Skeletal muscle tissue (tissue), 4 donors: ENCODE measurements around the gene DNAL4. TPM values are rescaled to one million over a fixed set of nuclear protein-coding genes. Genes with fewer than 3 reads are reported as not detected.

Source experiments
- H3K27ac ChIP-seq: one replicate; pipeline ENCODE4 v1.7.0; 2013; ENCODE audit warnings: mild to moderate bottlenecking, low read depth, low read length, inconsistent platforms
- H3K27me3 ChIP-seq, 3 donors: one replicate each; pipeline ENCODE4 v1.7.0; 2013; ENCODE audit warnings: low read length in 3 of 3; ENCODE audit not compliant: control insufficient read depth in 3 of 3, insufficient read depth in 3 of 3
- H3K36me3 ChIP-seq, 3 donors: one replicate each; pipeline ENCODE4 v1.7.0; 2013; ENCODE audit warnings: low read length in 3 of 3; ENCODE audit not compliant: control insufficient read depth in 3 of 3, insufficient read depth in 3 of 3
- H3K4me1 ChIP-seq, 3 donors: one replicate each; pipeline ENCODE4 v1.7.0; 2013; ENCODE audit warnings: low read length in 3 of 3, mild to moderate bottlenecking in 3 of 3; ENCODE audit not compliant: control insufficient read depth in 3 of 3, insufficient read depth in 3 of 3
- H3K4me3 ChIP-seq, 3 donors: one replicate each; pipeline ENCODE4 v1.7.0; 2013; ENCODE audit warnings: low read length in 3 of 3
- H3K9ac ChIP-seq, 3 donors: one replicate each; pipeline ENCODE4 v1.7.0; 2013; ENCODE audit warnings: low read length in 3 of 3, mild to moderate bottlenecking in 3 of 3, moderate library complexity in 2 of 3, low read depth in 1 of 3
- H3K9me3 ChIP-seq, 3 donors: one replicate each; pipeline ENCODE4 v1.7.0; 2013; ENCODE audit warnings: low read length in 3 of 3; ENCODE audit not compliant: control insufficient read depth in 3 of 3
- total RNA-seq: library from RNA; depleted of rRNA; stranded (reverse); fragments of >200 nt; gene quantifications from one replicate; pipeline ENCODE4 v1.2.3, GENCODE V29; 2014
- donor health status: Osteomylitis.

DNAL4 gene, protein sequence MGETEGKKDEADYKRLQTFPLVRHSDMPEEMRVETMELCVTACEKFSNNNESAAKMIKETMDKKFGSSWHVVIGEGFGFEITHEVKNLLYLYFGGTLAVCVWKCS
- 12.0 TPM for total RNA-seq

DNA sequence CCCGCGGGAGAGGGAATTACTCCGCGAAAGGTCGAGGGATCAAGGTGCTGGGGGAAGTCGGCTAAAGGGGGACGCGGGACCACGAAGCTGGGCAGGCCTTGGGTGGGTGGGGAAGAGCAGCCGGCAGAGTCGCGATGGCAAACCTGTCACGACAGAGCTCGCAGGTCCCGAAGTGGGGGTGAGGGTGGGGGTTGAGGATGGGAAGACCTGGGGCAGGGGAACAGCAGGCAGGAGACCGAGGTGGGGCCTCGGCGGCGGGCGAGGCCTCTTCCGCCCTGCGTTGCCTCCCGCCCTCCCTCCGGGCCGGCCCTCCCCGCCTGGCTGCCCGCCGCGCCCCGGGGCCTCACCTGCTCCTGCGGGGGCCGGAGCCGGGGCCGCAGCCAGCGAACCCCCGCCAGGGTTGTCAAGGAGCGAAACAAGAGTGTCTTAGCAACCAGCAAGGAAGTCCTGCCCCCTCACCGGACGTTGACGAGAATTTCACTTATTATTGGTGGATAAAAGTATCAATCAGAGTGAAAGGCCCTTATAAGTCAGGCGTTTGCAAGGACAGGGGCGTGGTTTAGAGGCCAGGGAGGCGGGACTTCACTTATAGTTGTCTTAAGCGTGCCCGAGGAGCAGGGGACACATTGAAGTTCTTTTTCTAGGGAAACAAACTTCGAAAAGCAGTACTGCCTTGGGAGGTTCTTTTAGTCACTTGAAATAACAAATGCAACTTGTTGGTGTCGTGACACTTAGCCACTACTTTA, at the start of gene DNAL4:
DNAL4 (minus strand) TSS at position 423 of the 746 bp plus-strand sequence. CDS start 11,412 bp downstream, outside the sequence.
- Histone ChIP-seq H3K27ac (peak within 1 kb of the TSS; percentile 70), H3K4me3 (peak within 1 kb of the TSS; percentile 82 to 88 (median 87)), H3K36me3 (peaks cover 0 to 7% (median 7%) of the 10 kb centered on the region in 3 donors), H3K27me3 (peaks cover 3 to 15% (median 14%) of the 10 kb centered on the region in 3 donors), H3K9ac (peak within 1 kb of the TSS; percentile 85 to 86 (median 85)), H3K9me3 (no peaks in the 10 kb centered on the region), H3K4me1 (peaks cover 6 to 18% (median 12%) of the 10 kb centered on the region in 3 donors)

DNA sequence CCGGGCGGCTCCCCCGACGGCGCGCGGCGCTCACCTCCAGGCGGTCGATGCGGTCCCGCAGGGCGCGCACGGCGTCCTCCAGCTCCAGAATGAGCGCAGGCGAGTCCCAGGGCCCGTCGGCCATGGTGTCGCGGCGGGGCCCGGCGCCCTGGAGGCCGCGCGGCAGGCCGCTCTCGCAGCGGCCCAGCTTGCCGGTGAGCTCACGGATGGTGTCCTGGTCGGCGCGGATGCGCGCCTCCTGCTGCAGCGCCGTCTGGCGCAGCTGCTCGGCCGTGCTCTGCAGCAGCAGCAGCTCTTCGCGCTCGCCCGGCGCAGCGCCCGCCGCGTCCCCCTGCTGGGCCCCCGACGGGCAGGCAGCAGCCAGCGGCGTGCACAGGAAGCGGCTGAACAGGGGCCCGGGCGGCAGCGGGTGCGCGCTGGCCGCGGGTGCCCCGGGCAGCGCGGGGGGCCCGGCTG, 49.3 kb upstream of the DNAL4 start:
- Histone ChIP-seq H3K27ac (no peak overlapping the region), H3K9me3 (no peaks in the 10 kb centered on the region), H3K36me3 (no peaks in the 10 kb centered on the region), H3K4me1 (peaks cover 3 to 9% (median 3%) of the 10 kb centered on the region in 3 donors), H3K9ac (peak overlapping the region in 1 of 3 donors; percentile 57), H3K27me3 (peaks cover 46 to 58% (median 53%) of the 10 kb centered on the region in 3 donors), H3K4me3 (peak overlapping the region in 2 of 3 donors; percentile 41 to 49)

DNA sequence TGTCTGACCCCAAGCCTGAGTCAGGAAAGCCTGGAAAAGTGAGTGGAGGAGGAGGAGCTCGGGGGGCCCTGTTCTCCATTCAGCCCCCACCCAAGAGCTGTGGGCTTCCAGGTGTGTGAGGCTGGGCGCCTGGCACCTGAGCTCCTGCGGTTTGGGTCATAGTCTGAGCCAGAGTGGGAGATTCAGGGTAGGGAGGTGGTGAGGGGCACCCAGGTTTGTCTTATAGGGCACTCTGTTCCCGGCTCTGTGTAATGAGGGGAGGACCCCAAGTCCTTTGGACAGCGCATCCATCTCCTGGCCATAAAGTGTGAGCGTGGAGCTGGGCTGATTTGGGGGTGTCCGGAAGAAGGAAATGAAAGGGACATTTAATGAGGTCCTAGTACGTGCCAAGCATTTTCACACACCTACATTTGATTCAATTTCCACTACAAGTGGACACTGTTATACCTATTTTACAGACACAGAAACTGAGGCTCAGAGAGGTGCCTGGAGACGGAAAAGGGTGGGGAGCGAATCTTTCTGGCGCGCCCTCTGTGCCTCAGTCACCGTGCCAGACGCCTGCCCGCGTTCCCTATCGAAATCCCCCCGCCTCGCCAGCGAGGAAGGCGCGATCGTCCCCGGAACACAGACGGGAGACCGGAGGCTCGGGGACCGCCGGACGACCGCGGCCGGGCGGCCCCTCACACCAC, 48.7 kb upstream of the DNAL4 start:
- Histone ChIP-seq H3K27ac (no peak overlapping the region), H3K4me1 (peaks cover 3 to 9% (median 3%) of the 10 kb centered on the region in 3 donors), H3K4me3 (peak overlapping the region in 2 of 3 donors; percentile 41 to 49), H3K27me3 (peaks cover 40 to 53% (median 52%) of the 10 kb centered on the region in 3 donors), H3K9me3 (no peaks in the 10 kb centered on the region), H3K36me3 (no peaks in the 10 kb centered on the region), H3K9ac (peak overlapping the region in 1 of 3 donors; percentile 57)

DNA sequence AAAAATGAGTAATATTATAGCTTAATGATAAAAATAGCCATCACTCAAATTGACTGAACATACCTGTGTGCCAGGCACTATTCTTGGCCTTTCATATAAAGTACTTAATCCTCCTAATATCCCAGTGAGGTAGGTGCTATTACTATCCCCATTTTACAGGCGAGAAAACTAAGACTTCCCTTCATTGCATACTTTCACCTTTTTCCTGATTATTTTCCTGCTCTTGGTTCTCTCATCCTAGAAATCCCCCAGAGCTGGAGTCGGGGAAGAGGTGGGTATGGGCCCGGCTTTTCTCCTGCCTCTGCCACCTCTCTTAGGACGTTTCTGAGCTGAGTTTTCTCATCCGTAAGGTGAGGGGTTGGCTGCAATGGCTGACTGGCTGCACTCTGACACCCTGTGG, 47.7 kb upstream of the DNAL4 start:
- Histone ChIP-seq H3K27me3 (peaks cover 40 to 59% (median 52%) of the 10 kb centered on the region in 3 donors), H3K4me1 (peaks cover 3 to 9% (median 3%) of the 10 kb centered on the region in 3 donors), H3K9ac (no peak overlapping the region), H3K36me3 (no peaks in the 10 kb centered on the region), H3K27ac (no peak overlapping the region), H3K9me3 (no peaks in the 10 kb centered on the region), H3K4me3 (no peak overlapping the region)

DNA sequence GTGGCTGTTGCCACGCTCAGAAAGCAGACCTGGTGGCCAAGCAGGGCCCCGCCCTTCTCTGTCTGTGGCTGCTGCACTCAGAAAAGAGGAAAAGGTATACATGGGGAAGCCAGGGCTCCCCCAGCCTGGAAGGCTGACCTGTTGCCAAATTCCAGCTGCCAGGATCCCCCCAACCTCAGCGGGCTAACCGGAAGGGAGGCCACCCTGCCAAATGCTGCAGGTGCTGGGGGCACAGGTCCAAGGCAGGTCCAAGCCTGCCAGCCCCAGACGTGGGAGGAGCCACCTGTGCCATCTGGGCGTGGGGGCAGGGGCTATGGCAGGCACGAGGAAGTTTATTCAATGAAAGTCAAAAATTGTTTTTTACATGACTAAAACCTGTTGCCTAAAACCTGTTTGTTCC, 47.3 kb upstream of the DNAL4 start:
- H3K4me3 ChIP-seq = no peak overlapping the region
- peaks cover 3 to 9% (median 3%) of the 10 kb centered on the region in 3 donors for H3K4me1 ChIP-seq
- no peak overlapping the region for H3K9ac ChIP-seq
- no peaks in the 10 kb centered on the region for H3K9me3 ChIP-seq
- H3K27me3 ChIP-seq = peaks cover 40 to 63% (median 54%) of the 10 kb centered on the region in 3 donors
- no peaks in the 10 kb centered on the region for H3K36me3 ChIP-seq
- no peak overlapping the region for H3K27ac ChIP-seq

DNA sequence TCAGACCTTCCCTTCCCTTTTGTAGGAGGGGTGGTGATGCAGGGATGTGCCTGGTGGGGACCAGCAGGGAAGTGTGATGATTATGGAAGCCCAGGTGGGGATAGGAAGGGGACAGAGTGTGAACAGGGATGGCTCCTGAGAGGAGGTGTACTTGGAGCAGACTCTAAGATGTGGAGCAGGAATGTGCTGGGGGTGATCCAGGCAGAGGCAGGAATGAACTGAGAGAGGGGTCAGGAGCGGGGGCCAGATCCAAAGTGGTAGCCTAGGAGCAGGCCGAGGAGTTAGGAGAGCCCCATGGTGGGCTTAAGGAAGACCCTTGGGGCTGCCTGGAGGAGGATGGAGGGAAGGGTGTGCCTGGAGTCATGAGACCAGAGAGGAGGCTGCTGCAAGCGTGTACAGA, 46.2 kb upstream of the DNAL4 start:
- Histone ChIP-seq H3K27me3 (peaks cover 48 to 72% (median 61%) of the 10 kb centered on the region in 3 donors), H3K36me3 (no peaks in the 10 kb centered on the region), H3K9ac (no peak overlapping the region), H3K4me1 (peaks cover 3 to 9% (median 3%) of the 10 kb centered on the region in 3 donors), H3K4me3 (no peak overlapping the region), H3K9me3 (no peaks in the 10 kb centered on the region), H3K27ac (no peak overlapping the region)

DNA sequence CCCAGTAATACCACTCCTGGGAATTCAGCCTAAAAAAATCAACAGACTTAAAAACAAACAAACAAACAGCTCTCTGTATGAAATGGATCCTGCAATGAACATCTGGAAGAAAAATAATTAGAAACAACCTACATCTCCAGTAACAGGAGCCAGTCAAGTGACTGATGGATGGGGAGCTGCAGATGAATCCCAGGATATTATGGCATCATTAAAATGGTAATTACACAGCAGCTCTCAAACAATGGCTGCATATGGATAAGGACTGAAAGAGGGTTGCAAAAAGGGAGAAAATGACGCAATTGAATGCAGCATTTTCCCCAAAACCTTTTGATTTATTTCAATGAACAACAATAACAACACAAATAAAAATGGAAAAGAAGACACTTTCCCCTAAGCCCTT, 45.7 kb upstream of the DNAL4 start:
- Histone ChIP-seq H3K4me1 (peaks cover 3 to 9% (median 3%) of the 10 kb centered on the region in 3 donors), H3K36me3 (no peaks in the 10 kb centered on the region), H3K27ac (no peak overlapping the region), H3K4me3 (no peak overlapping the region), H3K9me3 (no peaks in the 10 kb centered on the region), H3K9ac (no peak overlapping the region), H3K27me3 (peaks cover 52 to 74% (median 61%) of the 10 kb centered on the region in 3 donors)

DNA sequence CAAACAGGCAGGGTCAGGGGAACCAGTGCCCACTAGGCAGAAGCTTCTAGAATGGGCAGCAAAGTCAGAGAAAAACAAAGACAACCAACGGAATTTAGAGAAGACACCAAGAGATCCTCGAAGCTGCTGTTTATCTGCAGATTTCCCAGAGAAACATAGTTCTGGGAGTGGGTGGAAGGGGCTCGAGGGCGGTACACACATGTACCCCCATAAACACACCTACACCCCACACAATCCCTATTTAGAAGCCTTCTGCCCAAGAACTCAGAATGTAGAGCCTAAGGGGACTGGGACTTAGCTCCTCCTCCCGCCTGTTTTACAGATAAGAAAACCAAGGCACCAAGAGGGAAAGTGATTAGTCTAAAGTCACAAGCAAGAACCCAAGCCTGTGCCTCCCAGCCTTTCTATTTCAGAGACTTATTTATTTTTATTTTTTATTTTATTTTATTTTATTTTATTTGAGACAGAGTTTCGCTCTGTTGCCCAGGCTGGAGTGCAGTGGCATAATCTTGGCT, 43.5 kb upstream of the DNAL4 start:
- Histone ChIP-seq H3K27me3 (peaks cover 57 to 78% (median 62%) of the 10 kb centered on the region in 3 donors), H3K4me3 (no peak overlapping the region), H3K9me3 (no peaks in the 10 kb centered on the region), H3K4me1 (peaks cover 0 to under 1% (median 0%) of the 10 kb centered on the region in 3 donors), H3K9ac (no peak overlapping the region), H3K36me3 (no peaks in the 10 kb centered on the region), H3K27ac (no peak overlapping the region)

DNA sequence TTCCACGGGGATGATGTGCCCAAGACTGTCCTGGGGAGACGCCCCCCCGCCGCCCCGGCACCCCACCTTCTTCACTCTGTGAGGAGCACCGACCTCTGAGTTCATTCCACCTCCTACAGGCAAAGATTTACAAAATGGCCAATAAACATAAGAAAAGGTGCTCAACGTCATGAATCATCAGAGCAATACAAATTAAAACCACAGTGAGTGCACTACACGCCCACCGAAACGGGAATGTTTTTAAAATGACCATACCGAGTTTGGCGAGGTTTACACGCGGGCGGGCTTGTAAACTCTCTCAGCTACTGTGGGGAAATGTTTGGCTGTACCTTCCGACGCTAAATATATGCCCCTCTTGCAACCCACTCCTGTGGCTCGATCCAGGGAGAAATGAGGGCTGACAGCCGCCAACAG, 42.0 kb upstream of the DNAL4 start:
- no peak overlapping the region for H3K27ac ChIP-seq
- no peaks in the 10 kb centered on the region for H3K36me3 ChIP-seq
- H3K27me3 ChIP-seq = peaks cover 52 to 73% (median 53%) of the 10 kb centered on the region in 3 donors
- H3K9ac ChIP-seq = no peak overlapping the region
- no peak overlapping the region for H3K4me3 ChIP-seq
- H3K4me1 ChIP-seq = no peaks in the 10 kb centered on the region
- H3K9me3 ChIP-seq = no peaks in the 10 kb centered on the region
